PC-9 (cell line): ENCODE measurements around the gene SLC28A2. TPM values are rescaled to one million over a fixed set of nuclear protein-coding genes. Genes with fewer than 3 reads are reported as not detected.

Source experiments
- BruUV-seq: library from RNA; stranded (reverse); fragments of 400-500 nt; replicated peaks from 2 replicates; lab custom pipeline; 2021; lab: Mats Ljungman, UMichigan
- CTCF ChIA-PET: fragments of 300-600 bp; sonication (Branson Sonifier 250); formaldehyde crosslinking; loops from one replicate; lab custom pipeline; 2022; ENCODE audit warnings: antibody characterized with exemption; lab: Charles Lee
- POLR2A ChIA-PET: fragments of 300-600 bp; sonication (Branson Sonifier 250); formaldehyde crosslinking; loops from one replicate; lab custom pipeline; 2022; ENCODE audit warnings: antibody characterized with exemption; ENCODE audit not compliant: unreplicated experiment; lab: Charles Lee
- DNase-seq, 2 experiments: peaks; one replicate each; pipeline versions ENCODE4 v3.0.0 to v3.0.0-alpha.2; 2015 to 2022; ENCODE audit warnings: mixed read lengths in 1 of 2
- H2AFZ ChIP-seq: fragments of 200-600 bp; sonication (generic); 2 replicates; pipeline ENCODE4 v1.8.1; 2017; ENCODE audit warnings: antibody characterized with exemption
- H3F3A ChIP-seq: fragments of 200-600 bp; sonication (generic); 2 replicates; pipeline ENCODE4 v1.8.1; 2017; ENCODE audit warnings: antibody characterized with exemption, mild to moderate bottlenecking, low read depth; ENCODE audit not compliant: insufficient read depth
- H3K27ac ChIP-seq: fragments of 200-600 bp; sonication (generic); 2 replicates; pipeline ENCODE4 v1.6.1; 2016; ENCODE audit warnings: mixed run types
- H3K27me3 ChIP-seq: fragments of 200-600 bp; sonication (generic); 2 replicates; pipeline ENCODE4 v1.6.1; 2016; ENCODE audit warnings: low read depth, mixed run types; ENCODE audit not compliant: insufficient read depth
- H3K36me3 ChIP-seq: fragments of 200-600 bp; sonication (generic); 2 replicates; pipeline ENCODE4 v1.6.1; 2016; ENCODE audit warnings: low read depth, mixed run types
- H3K4me1 ChIP-seq: fragments of 200-600 bp; sonication (generic); replicated peaks from 2 replicates; pipeline ENCODE4 v1.6.1; 2016; ENCODE audit warnings: mixed run types; ENCODE audit not compliant: insufficient read depth
- H3K4me2 ChIP-seq: fragments of 200-600 bp; sonication (generic); 2 replicates; pipeline ENCODE4 v1.6.1; 2017; ENCODE audit warnings: mixed run types
- H3K4me3 ChIP-seq: fragments of 200-600 bp; sonication (generic); 2 replicates; pipeline ENCODE4 v1.6.1; 2016; ENCODE audit warnings: mixed run types
- H3K79me2 ChIP-seq: fragments of 200-600 bp; sonication (generic); 2 replicates; pipeline ENCODE4 v1.6.1; 2017; ENCODE audit warnings: low read depth, mixed run types
- H3K9me2 ChIP-seq: fragments of 200-600 bp; sonication (generic); 2 replicates; pipeline ENCODE4 v1.8.1; 2017; ENCODE audit warnings: mild to moderate bottlenecking; ENCODE audit not compliant: insufficient read depth
- H3K9me3 ChIP-seq: fragments of 200-600 bp; sonication (generic); 2 replicates; pipeline ENCODE4 v1.8.1; 2016; ENCODE audit warnings: low read depth; ENCODE audit not compliant: insufficient read depth
- H4K20me1 ChIP-seq: fragments of 200-600 bp; sonication (generic); 2 replicates; pipeline ENCODE4 v1.8.1; 2017; ENCODE audit not compliant: insufficient read depth
- EZH2 ChIP-seq: fragments of 200-600 bp; sonication (generic); IDR thresholded peaks from 2 replicates; pipeline ENCODE4 v1.8.0; 2017; ENCODE audit warnings: antibody characterized with exemption, low read depth
- intact Hi-C: fragments of 100-400 bp; cut with micrococcal nuclease; formaldehyde crosslinking; loops from one replicate; pipeline ENCODE4 v1.10.0; 2022; ENCODE audit not compliant: unreplicated experiment
- total RNA-seq: library from RNA; stranded (reverse); gene quantifications from 2 replicates; pipeline ENCODE4 v1.2.3, GENCODE V29; 2021
- TF ChIP-seq, protein P1 (sequence below): fragments of 200-600 bp; sonication (generic); conservative IDR thresholded peaks from 2 replicates; pipeline ENCODE4 v1.6.1; 2017; ENCODE audit warnings: mixed run types, antibody characterized with exemption, mild to moderate bottlenecking, moderate library complexity

Gene SLC28A2
- total RNA-seq, 1 experiment from 2014 or later, result not detected

DNA sequence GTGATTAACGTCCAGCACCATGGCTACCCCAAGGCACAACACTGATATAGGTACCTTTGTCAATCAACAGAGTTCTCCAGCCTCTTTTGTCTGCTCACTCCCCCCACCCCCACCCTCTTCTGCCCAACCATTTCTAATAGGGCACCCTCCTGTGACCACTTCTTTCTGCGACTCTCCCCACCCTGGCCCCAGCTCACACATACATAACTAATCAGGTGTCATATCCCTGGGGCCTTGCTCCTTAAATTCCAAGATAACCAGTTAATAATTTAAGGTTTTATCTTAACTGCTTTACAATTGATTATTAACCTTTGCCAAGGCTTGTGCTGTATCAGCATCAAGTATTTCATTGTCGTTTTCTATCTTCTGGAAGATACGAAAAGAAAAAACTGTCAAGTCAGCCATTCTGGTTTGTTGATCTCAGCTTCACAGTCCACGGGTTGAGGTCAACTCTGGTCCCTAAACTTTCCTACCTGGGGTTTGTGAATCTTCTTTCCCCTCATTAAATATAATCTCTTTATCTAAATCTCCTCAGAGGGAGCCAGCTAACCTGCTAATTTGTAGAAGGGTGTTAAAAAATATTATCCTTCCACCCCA is 27.3 kb upstream of the SLC28A2 start:
- Histone ChIP-seq H3K79me2 (no peaks in the 10 kb centered on the region), H3K27ac (no peak overlapping the region), H4K20me1 (no peaks in the 10 kb centered on the region), H3K4me1 (no peaks in the 10 kb centered on the region), H3K36me3 (no peaks in the 10 kb centered on the region), H2AFZ (no peak overlapping the region), H3K27me3 (no peaks in the 10 kb centered on the region; the same call in 1 of the 2 replicates), H3K9me3 (no peaks in the 10 kb centered on the region), H3F3A (no peaks in the 10 kb centered on the region), H3K4me2 (no peak overlapping the region), H3K4me3 (no peak overlapping the region), H3K9me2 (no peaks in the 10 kb centered on the region)
- ChIA-PET POLR2A (no interaction called here), CTCF (no interaction called here)
- no peak for TF ChIP-seq EZH2
- TF ChIP-seq, protein P1, sequence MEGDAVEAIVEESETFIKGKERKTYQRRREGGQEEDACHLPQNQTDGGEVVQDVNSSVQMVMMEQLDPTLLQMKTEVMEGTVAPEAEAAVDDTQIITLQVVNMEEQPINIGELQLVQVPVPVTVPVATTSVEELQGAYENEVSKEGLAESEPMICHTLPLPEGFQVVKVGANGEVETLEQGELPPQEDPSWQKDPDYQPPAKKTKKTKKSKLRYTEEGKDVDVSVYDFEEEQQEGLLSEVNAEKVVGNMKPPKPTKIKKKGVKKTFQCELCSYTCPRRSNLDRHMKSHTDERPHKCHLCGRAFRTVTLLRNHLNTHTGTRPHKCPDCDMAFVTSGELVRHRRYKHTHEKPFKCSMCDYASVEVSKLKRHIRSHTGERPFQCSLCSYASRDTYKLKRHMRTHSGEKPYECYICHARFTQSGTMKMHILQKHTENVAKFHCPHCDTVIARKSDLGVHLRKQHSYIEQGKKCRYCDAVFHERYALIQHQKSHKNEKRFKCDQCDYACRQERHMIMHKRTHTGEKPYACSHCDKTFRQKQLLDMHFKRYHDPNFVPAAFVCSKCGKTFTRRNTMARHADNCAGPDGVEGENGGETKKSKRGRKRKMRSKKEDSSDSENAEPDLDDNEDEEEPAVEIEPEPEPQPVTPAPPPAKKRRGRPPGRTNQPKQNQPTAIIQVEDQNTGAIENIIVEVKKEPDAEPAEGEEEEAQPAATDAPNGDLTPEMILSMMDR, result no peak
- no TSS peak for BruUV-seq
- intact Hi-C loops, result no loop called here
- DNase-seq, result no peak

DNA sequence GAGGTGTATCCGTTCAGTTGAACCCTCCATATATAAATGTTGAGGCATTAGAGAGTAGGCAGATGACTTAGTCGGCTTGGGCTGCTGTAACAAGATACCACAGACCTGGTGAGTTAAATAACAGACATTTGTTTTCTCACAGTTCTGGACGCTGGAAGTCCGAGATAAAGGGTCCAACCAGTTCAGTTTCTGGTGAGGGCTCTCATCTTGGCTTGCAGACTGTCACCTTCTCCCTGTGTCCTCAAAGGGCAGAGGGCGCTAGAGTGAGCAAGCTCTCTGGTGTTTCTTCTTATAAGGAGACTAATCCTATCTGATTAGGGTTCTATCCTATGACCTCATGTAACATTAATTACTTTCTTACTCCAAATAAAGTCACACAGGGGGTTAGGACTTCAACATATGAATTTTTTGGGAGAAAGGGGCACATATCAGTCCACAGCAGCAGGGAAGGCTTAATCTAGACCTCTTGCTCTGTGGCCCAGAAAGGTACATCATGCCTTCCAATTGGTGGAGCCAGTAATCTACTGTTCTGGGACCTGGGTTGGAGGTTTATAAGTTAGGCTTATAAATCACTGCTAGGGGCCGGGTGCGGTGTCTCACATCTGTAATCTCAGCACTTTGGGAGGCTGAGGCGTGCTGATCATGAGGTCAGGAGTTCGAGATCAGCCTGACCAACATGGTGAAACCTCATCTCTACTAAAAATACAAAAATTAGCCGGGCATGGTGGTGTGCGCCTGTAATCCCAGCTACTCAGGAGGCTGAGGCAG is 26.3 kb upstream of the SLC28A2 start:
- Histone ChIP-seq H2AFZ (no peak overlapping the region), H3K79me2 (no peaks in the 10 kb centered on the region), H4K20me1 (no peaks in the 10 kb centered on the region), H3K9me2 (no peaks in the 10 kb centered on the region), H3K9me3 (no peaks in the 10 kb centered on the region), H3F3A (no peaks in the 10 kb centered on the region), H3K36me3 (no peaks in the 10 kb centered on the region), H3K4me3 (no peak overlapping the region), H3K4me2 (no peak overlapping the region), H3K27me3 (no peaks in the 10 kb centered on the region; the same call in 1 of the 2 replicates), H3K27ac (no peak overlapping the region), H3K4me1 (no peaks in the 10 kb centered on the region)
- POLR2A ChIA-PET, result no interaction called here
- intact Hi-C loops, result no loop called here
- TF ChIP-seq EZH2, result no peak
- TF ChIP-seq, protein P1, result no peak
- CTCF ChIA-PET, result interaction anchor here (0.6 kb wide), 1 partner anchor 79 kb away, joined by 10 read pairs; no protein-coding TSS in a partner anchor
- DNase-seq, result no peak
- BruUV-seq, result no TSS peak

DNA sequence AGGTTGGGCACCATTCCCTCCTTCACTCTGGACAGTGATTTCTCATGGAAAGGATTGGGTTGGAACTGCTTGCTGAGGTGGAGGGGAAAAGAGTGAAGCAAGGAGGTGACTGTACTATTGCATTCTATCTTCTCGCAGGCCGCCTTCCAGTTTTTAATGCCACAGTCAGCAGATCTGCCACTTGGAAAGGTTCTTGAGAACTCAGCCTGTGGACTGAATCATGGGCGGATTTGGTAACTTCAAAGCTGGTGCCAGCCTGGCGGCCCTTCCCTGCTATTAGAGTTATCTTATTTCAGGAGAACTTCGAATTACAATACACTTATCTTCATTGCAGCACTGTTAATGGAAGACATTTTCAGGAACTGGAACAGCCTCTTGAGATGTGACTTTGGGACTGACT is 23.1 kb upstream of the SLC28A2 start:
- intact Hi-C loops, result no loop called here
- no peak overlapping the region for H2AFZ ChIP-seq
- H3K4me3 ChIP-seq, result no peak overlapping the region
- H3K27ac ChIP-seq, result no peak overlapping the region
- no peaks in the 10 kb centered on the region for H4K20me1 ChIP-seq
- no peak overlapping the region for H3K4me2 ChIP-seq
- ChIA-PET CTCF (no interaction called here), POLR2A (no interaction called here)
- no peaks in the 10 kb centered on the region for H3K36me3 ChIP-seq
- H3K4me1 ChIP-seq, result no peaks in the 10 kb centered on the region
- TF ChIP-seq EZH2, result no peak
- TF ChIP-seq, protein P1, result no peak
- H3K9me3 ChIP-seq, result no peaks in the 10 kb centered on the region
- DNase-seq, result no peak
- BruUV-seq, result no TSS peak
- no peaks in the 10 kb centered on the region for H3K9me2 ChIP-seq
- H3K79me2 ChIP-seq, result no peaks in the 10 kb centered on the region
- H3K27me3 ChIP-seq, result no peaks in the 10 kb centered on the region; the same call in 1 of the 2 replicates
- H3F3A ChIP-seq, result no peaks in the 10 kb centered on the region
